ENCODE measurements around the gene FANCL. TPM values are rescaled to one million over a fixed set of nuclear protein-coding genes. Genes with fewer than 3 reads are reported as not detected.
"Not testable (repeated sequence)": the region's sequence is repeated elsewhere in the genome, so short reads cannot be mapped to it uniquely, and the experiment has no call there.

FANCL gene
- total RNA-seq, 1 experiment from 2014 or later, result 34.8 TPM

GRCh38 chr2:58168130-58168529 is 73.0 kb downstream of the FANCL start:
- in situ Hi-C loops (cut with HindIII; ENCODE audit: low pct_unique_long_range_greater_than_20kb, low sequenced_read_pairs); DNase-seq (ENCODE audit: low read depth): not testable (repeated sequence)

- in situ Hi-C loops (cut with HindIII; ENCODE audit: low pct_unique_long_range_greater_than_20kb, low sequenced_read_pairs), result no loop called here
Observed at GRCh38 chr2:58163913-58164312, 77.2 kb downstream of the FANCL start.

GRCh38 chr2:58158481-58158880 is 82.6 kb downstream of the FANCL start:
- DNase-seq (ENCODE audit: low read depth), result no peak

More at GRCh38 chr2:58163913-58164312, 77.2 kb downstream of the FANCL start:
- DNase-seq (ENCODE audit: low read depth), result no peak

GRCh38 chr2:58157754-58158153 is 83.4 kb downstream of the FANCL start:
- in situ Hi-C loops (cut with HindIII; ENCODE audit: low pct_unique_long_range_greater_than_20kb, low sequenced_read_pairs), result no loop called here
- DNase-seq (ENCODE audit: low read depth), result no peak

More at GRCh38 chr2:58158481-58158880, 82.6 kb downstream of the FANCL start:
- in situ Hi-C loops (cut with HindIII; ENCODE audit: low pct_unique_long_range_greater_than_20kb, low sequenced_read_pairs), result no loop called here

GRCh38 chr2:58156780-58157179 is 84.3 kb downstream of the FANCL start:
- in situ Hi-C loops (cut with HindIII; ENCODE audit: low pct_unique_long_range_greater_than_20kb, low sequenced_read_pairs), result no loop called here
- DNase-seq (ENCODE audit: low read depth), result no peak

GRCh38 chr2:58155160-58155778 is 85.9 kb downstream of the FANCL start:
- no peak for DNase-seq (ENCODE audit: low read depth)
- in situ Hi-C loops (cut with HindIII; ENCODE audit: low pct_unique_long_range_greater_than_20kb, low sequenced_read_pairs), result no loop called here

GRCh38 chr2:58146707-58147106 is 94.4 kb downstream of the FANCL start:
- in situ Hi-C loops (cut with HindIII; ENCODE audit: low pct_unique_long_range_greater_than_20kb, low sequenced_read_pairs), result no loop called here

GRCh38 chr2:58145769-58146168 is 95.4 kb downstream of the FANCL start:
- in situ Hi-C loops (cut with HindIII; ENCODE audit: low pct_unique_long_range_greater_than_20kb, low sequenced_read_pairs); DNase-seq (ENCODE audit: low read depth): not testable (repeated sequence)

More at GRCh38 chr2:58146707-58147106, 94.4 kb downstream of the FANCL start:
- DNase-seq (ENCODE audit: low read depth), result peak; percentile 32

GRCh38 chr2:58140508-58141072 is 100.5 kb downstream of the FANCL start:
- no peak for DNase-seq (ENCODE audit: low read depth)
- in situ Hi-C loops (cut with HindIII; ENCODE audit: low pct_unique_long_range_greater_than_20kb, low sequenced_read_pairs), result no loop called here

GRCh38 chr2:58138396-58139030 is 102.6 kb downstream of the FANCL start:
- DNase-seq (ENCODE audit: low read depth), result no peak
- in situ Hi-C loops (cut with HindIII; ENCODE audit: low pct_unique_long_range_greater_than_20kb, low sequenced_read_pairs), result no loop called here

- in situ Hi-C loops (cut with HindIII; ENCODE audit: low pct_unique_long_range_greater_than_20kb, low sequenced_read_pairs), result no loop called here
- no peak for DNase-seq (ENCODE audit: low read depth)
Observed at GRCh38 chr2:58137856-58138255, 103.3 kb downstream of the FANCL start.

- in situ Hi-C loops (cut with HindIII; ENCODE audit: low pct_unique_long_range_greater_than_20kb, low sequenced_read_pairs), result no loop called here
- no peak for DNase-seq (ENCODE audit: low read depth)
Observed at GRCh38 chr2:58137221-58137620, 103.9 kb downstream of the FANCL start.

- no peak for DNase-seq (ENCODE audit: low read depth)
- in situ Hi-C loops (cut with HindIII; ENCODE audit: low pct_unique_long_range_greater_than_20kb, low sequenced_read_pairs), result no loop called here
Observed at GRCh38 chr2:58135861-58136260, 105.3 kb downstream of the FANCL start.

- no peak for DNase-seq (ENCODE audit: low read depth)
Observed at GRCh38 chr2:58133395-58133794, 107.7 kb downstream of the FANCL start.

GRCh38 chr2:58131191-58132011 is 109.7 kb downstream of the FANCL start:
- in situ Hi-C loops (cut with HindIII; ENCODE audit: low pct_unique_long_range_greater_than_20kb, low sequenced_read_pairs), result no loop called here
- DNase-seq (ENCODE audit: low read depth), result no peak

More at GRCh38 chr2:58133395-58133794, 107.7 kb downstream of the FANCL start:
- in situ Hi-C loops (cut with HindIII; ENCODE audit: low pct_unique_long_range_greater_than_20kb, low sequenced_read_pairs), result no loop called here

GRCh38 chr2:58130238-58130637 is 110.9 kb downstream of the FANCL start:
- DNase-seq (ENCODE audit: low read depth), result no peak
- in situ Hi-C loops (cut with HindIII; ENCODE audit: low pct_unique_long_range_greater_than_20kb, low sequenced_read_pairs), result no loop called here

- in situ Hi-C loops (cut with HindIII; ENCODE audit: low pct_unique_long_range_greater_than_20kb, low sequenced_read_pairs), result no loop called here
Observed at GRCh38 chr2:58127111-58127510, 114.0 kb downstream of the FANCL start.

GRCh38 chr2:58122540-58122939 is 118.6 kb downstream of the FANCL start:
- no peak for DNase-seq (ENCODE audit: low read depth)

More at GRCh38 chr2:58127111-58127510, 114.0 kb downstream of the FANCL start:
- no peak for DNase-seq (ENCODE audit: low read depth)

GRCh38 chr2:58122040-58122439 is 119.1 kb downstream of the FANCL start:
- in situ Hi-C loops (cut with HindIII; ENCODE audit: low pct_unique_long_range_greater_than_20kb, low sequenced_read_pairs), result no loop called here

More at GRCh38 chr2:58122540-58122939, 118.6 kb downstream of the FANCL start:
- in situ Hi-C loops (cut with HindIII; ENCODE audit: low pct_unique_long_range_greater_than_20kb, low sequenced_read_pairs), result no loop called here

More at GRCh38 chr2:58122040-58122439, 119.1 kb downstream of the FANCL start:
- DNase-seq (ENCODE audit: low read depth), result no peak
